RWPE1 (cell line): Measurements from ENCODE around the gene TSHZ2.
"Not testable (repeated sequence)": the region's sequence is repeated elsewhere in the genome, so short reads cannot be mapped to it uniquely, and the experiment has no call there.

Experiments used
- CTCF ChIA-PET: fragments of 350-600 bp; sonication (Branson Sonifier 250); formaldehyde crosslinking; extraction: SDS; loops from one replicate; lab custom pipeline; 2021; lab: Yijun Ruan, JAX
- POLR2A ChIA-PET: fragments of 400-600 bp; formaldehyde crosslinking; extraction: SDS; loops from one replicate; lab custom pipeline; 2020; ENCODE audit warnings: antibody characterized with exemption; ENCODE audit not compliant: low non-redundant PET; lab: Yijun Ruan, JAX
- DNase-seq: peaks from one replicate; pipeline ENCODE4 v3.0.0; 2012; ENCODE audit warnings: low spot score
- H3K27ac ChIP-seq: fragments of 450-650 bp; 2 replicates; pipeline ENCODE4 v1.5.1; 2017
- CTCF ChIP-seq: fragments of 450-650 bp; conservative IDR thresholded peaks from 2 replicates; pipeline ENCODE4 v1.5.1; 2017; ENCODE audit warnings: low read depth, mild to moderate bottlenecking

Gene TSHZ2

GRCh38 chr20:52959125-52959524 lies 13.0 kb upstream of the TSHZ2 start:
- ChIA-PET POLR2A (no interaction called here), CTCF (no interaction called here)
- no peak for DNase-seq
- no peak for TF ChIP-seq CTCF
- no peak overlapping the region for H3K27ac ChIP-seq

GRCh38 chr20:52962183-52962582 lies 10.0 kb upstream of the TSHZ2 start:
- POLR2A ChIA-PET = no interaction called here
- DNase-seq = no peak
- CTCF ChIA-PET = interaction anchor here (0.7 kb wide), 2 partner anchors 319 to 1343 kb away, joined by 3 to 5 read pairs; no protein-coding TSS in a partner anchor

GRCh38 chr20:52963131-52963530 lies 9.0 kb upstream of the TSHZ2 start:
- no peak overlapping the region for H3K27ac ChIP-seq
- DNase-seq = no peak
- CTCF ChIA-PET = no interaction called here
- POLR2A ChIA-PET = no interaction called here
- no peak for TF ChIP-seq CTCF

More at GRCh38 chr20:52962183-52962582, 10.0 kb upstream of the TSHZ2 start:
- no peak overlapping the region for H3K27ac ChIP-seq
- no peak for TF ChIP-seq CTCF

GRCh38 chr20:52964131-52964530 lies 8.0 kb upstream of the TSHZ2 start:
- ChIA-PET CTCF (interaction anchor here (0.8 kb wide), 1 partner anchor 16 kb away, joined by 4 read pairs; no protein-coding TSS in a partner anchor), POLR2A (no interaction called here)
- DNase-seq = no peak
- TF ChIP-seq CTCF = no peak
- no peak overlapping the region for H3K27ac ChIP-seq

GRCh38 chr20:52965380-52965779 lies 6.8 kb upstream of the TSHZ2 start:
- no peak overlapping the region for H3K27ac ChIP-seq
- ChIA-PET POLR2A (no interaction called here), CTCF (interaction anchor here (0.6 kb wide), 1 partner anchor 41 kb away, joined by 4 read pairs; no protein-coding TSS in a partner anchor)
- no peak for TF ChIP-seq CTCF
- DNase-seq = no peak

GRCh38 chr20:52965819-52966218 lies 6.3 kb upstream of the TSHZ2 start:
- no peak overlapping the region for H3K27ac ChIP-seq
- ChIA-PET CTCF (interaction anchor here (0.6 kb wide), 1 partner anchor 42 kb away, joined by 4 read pairs; no protein-coding TSS in a partner anchor), POLR2A (no interaction called here)
- TF ChIP-seq CTCF = no peak
- peak; percentile 82 for DNase-seq

GRCh38 chr20:52966543-52966942 lies 5.6 kb upstream of the TSHZ2 start:
- H3K27ac ChIP-seq, CTCF ChIA-PET, POLR2A ChIA-PET, DNase-seq: not testable (repeated sequence)
